ENCODE data around the gene GRAMD1C.
A peak's percentile ranks its signal among the peaks of the same experiment; 100 is the strongest.

Gene GRAMD1C

GRCh38 chr3:113852506-113852905 lies 13.9 kb downstream of the GRAMD1C start:
- no peak for DNase-seq (ENCODE audit: low read depth)

GRCh38 chr3:113867506-113867905 lies 28.9 kb downstream of the GRAMD1C start:
- no peak for DNase-seq (ENCODE audit: low read depth)

GRCh38 chr3:113873293-113873692 lies 34.7 kb downstream of the GRAMD1C start:
- DNase-seq (ENCODE audit: low read depth): no peak

GRCh38 chr3:113873814-113874526 lies 35.4 kb downstream of the GRAMD1C start:
- no peak for DNase-seq (ENCODE audit: low read depth)

- DNase-seq (ENCODE audit: low read depth): no peak
These were observed 39.8 kb downstream of the GRAMD1C start for GRCh38 chr3:113878403-113878802.

- no peak for DNase-seq (ENCODE audit: low read depth)
These were observed 46.5 kb downstream of the GRAMD1C start for GRCh38 chr3:113885050-113885449.

GRCh38 chr3:113890256-113890900 lies 51.8 kb downstream of the GRAMD1C start:
- no peak for DNase-seq (ENCODE audit: low read depth)

- DNase-seq (ENCODE audit: low read depth): no peak
These were observed 56.3 kb downstream of the GRAMD1C start for GRCh38 chr3:113894927-113895326.

- no peak for DNase-seq (ENCODE audit: low read depth)
These were observed 57.4 kb downstream of the GRAMD1C start for GRCh38 chr3:113895964-113896363.

- DNase-seq (ENCODE audit: low read depth): no peak
These were observed 58.3 kb downstream of the GRAMD1C start for GRCh38 chr3:113896930-113897329.

- no peak for DNase-seq (ENCODE audit: low read depth)
These were observed 58.8 kb downstream of the GRAMD1C start for GRCh38 chr3:113897373-113897777.

GRCh38 chr3:113898892-113899291 lies 60.3 kb downstream of the GRAMD1C start:
- no peak for DNase-seq (ENCODE audit: low read depth)

- no peak for DNase-seq (ENCODE audit: low read depth)
These were observed 68.1 kb downstream of the GRAMD1C start for GRCh38 chr3:113906568-113907140.

GRCh38 chr3:113908133-113908532 lies 69.5 kb downstream of the GRAMD1C start:
- DNase-seq (ENCODE audit: low read depth): no peak

- no peak for DNase-seq (ENCODE audit: low read depth)
These were observed 72.4 kb downstream of the GRAMD1C start for GRCh38 chr3:113910966-113911365.

- DNase-seq (ENCODE audit: low read depth): peak; percentile 7
These were observed 74.1 kb downstream of the GRAMD1C start for GRCh38 chr3:113912552-113913236.

GRCh38 chr3:113914646-113915045 lies 76.1 kb downstream of the GRAMD1C start:
- DNase-seq (ENCODE audit: low read depth): no peak

- DNase-seq (ENCODE audit: low read depth): no peak
These were observed 89.0 kb downstream of the GRAMD1C start for GRCh38 chr3:113927556-113927955.

GRCh38 chr3:113946831-113947230 lies 108.2 kb downstream of the GRAMD1C start:
- DNase-seq (ENCODE audit: low read depth): no peak

- DNase-seq (ENCODE audit: low read depth): peak; percentile 44
These were observed 108.9 kb downstream of the GRAMD1C start, which contains the start of gene ZDHHC23 for GRCh38 chr3:113947372-113948014. Gene ZDHHC23 (plus strand): TSS chr3:113948013. CDS start chr3:113948803, 790 bp downstream.

GRCh38 chr3:113948015-113948917 lies 109.7 kb downstream of the GRAMD1C start:
- peak; percentile 7 for DNase-seq (ENCODE audit: low read depth)
